Esophagus muscularis mucosa (tissue), 4 donors: ENCODE results near the gene CRY2.

Experiments used
- EP300 ChIP-seq: sonication (generic); formaldehyde crosslinking; IDR thresholded peaks from one replicate; pipeline ENCODE4 v1.6.1; 2017; ENCODE audit warnings: antibody characterized with exemption
- POLR2A ChIP-seq: fragments of 450-650 bp; IDR thresholded peaks from one replicate; pipeline ENCODE4 v1.6.1; 2017; ENCODE audit warnings: antibody characterized with exemption, moderate library complexity, mild to moderate bottlenecking, low read depth
- POLR2AphosphoS5 ChIP-seq, 2 donors: sonication (generic); formaldehyde crosslinking; IDR thresholded peaks; one replicate each; pipeline ENCODE4 v1.6.1; 2017; ENCODE audit warnings: antibody characterized with exemption in 2 of 2
- TF ChIP-seq, protein P1 (sequence below), 3 experiments: fragments of 200-600 bp in 2 of 3; fragments of 450-650 bp in 1 of 3; sonication (generic) in 2 of 3; IDR thresholded peaks; one replicate each; pipeline ENCODE4 v1.5.1; 2017 to 2019; ENCODE audit warnings: antibody characterized with exemption in 3 of 3, mild to moderate bottlenecking in 2 of 3, moderate library complexity in 1 of 3

DNA sequence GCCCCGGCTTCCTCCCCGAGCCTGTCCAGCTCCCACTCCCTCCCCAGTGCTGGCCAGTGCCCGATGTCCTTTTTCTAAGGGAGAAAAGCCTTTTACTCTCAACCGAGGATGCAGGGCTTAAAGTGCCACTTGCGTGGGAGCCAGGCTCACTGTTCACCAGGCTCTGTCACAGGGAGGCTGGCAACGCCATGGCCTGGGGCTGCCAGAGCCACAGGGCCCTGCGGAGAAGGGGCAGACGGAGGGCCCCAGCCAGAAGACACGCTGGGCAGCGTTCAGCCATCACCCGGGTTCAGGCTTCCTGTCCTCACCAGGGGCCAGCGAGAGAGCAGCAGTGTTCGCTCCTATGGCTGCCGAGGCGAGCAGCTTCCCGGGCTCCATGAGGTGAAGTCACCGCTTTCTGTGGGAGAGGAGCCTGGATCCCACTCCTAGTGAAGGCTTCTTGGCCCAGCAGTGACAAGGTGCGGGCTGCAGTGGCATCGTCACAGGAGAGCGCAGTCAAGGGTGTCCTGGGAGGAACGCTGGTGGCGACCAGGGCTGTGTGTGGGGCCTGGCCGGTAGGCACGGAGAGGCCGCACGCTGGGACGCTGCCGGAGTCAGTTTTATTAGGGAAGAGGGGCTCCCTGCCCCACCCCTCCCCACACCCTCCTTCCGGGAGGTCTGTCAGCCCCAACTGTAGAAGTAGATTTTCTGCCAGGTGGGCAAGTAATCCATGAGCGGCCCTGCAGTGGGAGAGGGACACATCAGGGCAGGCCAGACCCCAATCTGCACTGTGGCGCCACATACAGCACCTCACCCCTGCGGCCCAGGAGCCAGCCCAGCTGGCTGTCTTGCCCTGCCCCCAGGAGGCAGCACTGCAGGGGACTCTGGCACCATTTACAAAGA lies 62.6 kb downstream of the CRY2 start:
- TF ChIP-seq, protein P1, sequence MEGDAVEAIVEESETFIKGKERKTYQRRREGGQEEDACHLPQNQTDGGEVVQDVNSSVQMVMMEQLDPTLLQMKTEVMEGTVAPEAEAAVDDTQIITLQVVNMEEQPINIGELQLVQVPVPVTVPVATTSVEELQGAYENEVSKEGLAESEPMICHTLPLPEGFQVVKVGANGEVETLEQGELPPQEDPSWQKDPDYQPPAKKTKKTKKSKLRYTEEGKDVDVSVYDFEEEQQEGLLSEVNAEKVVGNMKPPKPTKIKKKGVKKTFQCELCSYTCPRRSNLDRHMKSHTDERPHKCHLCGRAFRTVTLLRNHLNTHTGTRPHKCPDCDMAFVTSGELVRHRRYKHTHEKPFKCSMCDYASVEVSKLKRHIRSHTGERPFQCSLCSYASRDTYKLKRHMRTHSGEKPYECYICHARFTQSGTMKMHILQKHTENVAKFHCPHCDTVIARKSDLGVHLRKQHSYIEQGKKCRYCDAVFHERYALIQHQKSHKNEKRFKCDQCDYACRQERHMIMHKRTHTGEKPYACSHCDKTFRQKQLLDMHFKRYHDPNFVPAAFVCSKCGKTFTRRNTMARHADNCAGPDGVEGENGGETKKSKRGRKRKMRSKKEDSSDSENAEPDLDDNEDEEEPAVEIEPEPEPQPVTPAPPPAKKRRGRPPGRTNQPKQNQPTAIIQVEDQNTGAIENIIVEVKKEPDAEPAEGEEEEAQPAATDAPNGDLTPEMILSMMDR (IDR thresholded peaks at IDR 0.05) = no peak
- TF ChIP-seq EP300 (no peak), POLR2AphosphoS5 (IDR thresholded peaks at IDR 0.05) (no peak), POLR2A (no peak)
